GM18502 (cell line): ENCODE results near the gene BAD.

Experiments used
- ATAC-seq: cut with Tn5 transposase; IDR thresholded peaks from one replicate; pipeline ENCODE4 v1.9.1; 2021; ENCODE audit warnings: mild to moderate bottlenecking; ENCODE audit not compliant: unreplicated experiment, poor library complexity

Gene BAD

DNA sequence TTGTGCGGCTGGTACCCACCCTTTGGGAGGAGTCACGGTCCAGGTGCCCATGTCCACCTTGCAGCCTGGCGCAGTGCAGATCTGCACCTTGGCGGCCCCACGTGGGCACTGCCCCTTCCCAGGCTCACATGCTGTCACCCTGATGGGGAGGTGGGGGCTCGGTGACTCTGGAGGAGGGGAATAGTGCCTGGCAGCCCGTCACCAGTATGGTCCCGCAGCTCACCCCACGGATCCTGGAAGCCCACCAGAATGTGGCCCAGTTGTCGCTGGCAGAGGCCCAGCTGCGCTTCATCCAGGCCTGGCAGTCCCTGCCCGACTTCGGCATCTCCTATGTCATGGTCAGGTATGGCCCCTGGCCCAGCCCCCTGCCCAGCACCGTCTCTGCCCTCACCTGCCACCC lies 63.7 kb downstream of the BAD start:
- ATAC-seq: no peak

GRCh38 chr11:64220271-64220670 lies 64.2 kb downstream of the BAD start:
- ATAC-seq: no peak
